B cell (primary cell): ENCODE measurements around the gene KIF14. TPM values are rescaled to one million over a fixed set of nuclear protein-coding genes. Genes with fewer than 3 reads are reported as not detected.

Source experiments
- ATAC-seq: fragments of 200-7000 bp; cut with Tn5 transposase; one replicate; pipeline ENCODE4 v1.10.0; 2021; ENCODE audit warnings: low read depth, mild to moderate bottlenecking, moderate number of reproducible peaks, moderate library complexity
- CTCF ChIA-PET: fragments of 350-600 bp; sonication (Branson Sonifier 250); formaldehyde crosslinking; loops from one replicate; lab custom pipeline; 2021; ENCODE audit warnings: antibody characterized with exemption, inconsistent platforms; lab: Charles Lee
- POLR2A ChIA-PET: fragments of 350-600 bp; sonication (Branson Sonifier 250); formaldehyde crosslinking; loops from one replicate; lab custom pipeline; 2021; ENCODE audit warnings: antibody characterized with exemption; lab: Charles Lee
- DNase-seq: peaks from one replicate; pipeline ENCODE4 v3.0.0; 2013
- H2AFZ ChIP-seq: 2 replicates; pipeline ENCODE4 v1.6.1; 2012; ENCODE audit warnings: mild to moderate bottlenecking, low read depth, low read length; ENCODE audit not compliant: insufficient read depth, poor library complexity, severe bottlenecking
- H3K27ac ChIP-seq, 2 donors: 1 replicate in 1 of 2; 2 replicates in 1 of 2; pipeline ENCODE4 v1.5.1; 2012 to 2013; ENCODE audit warnings: low read length in 2 of 2, mild to moderate bottlenecking in 2 of 2, moderate library complexity in 1 of 2
- H3K27me3 ChIP-seq, 4 experiments: fragments of 200-600 bp in 1 of 4; sonication (generic) in 1 of 4; replicated peaks in 1 of 4; 1 replicate in 2 of 4; 2 replicates in 2 of 4; pipeline versions ENCODE4 v1.6.1 to v1.7.0; 2013 to 2016; ENCODE audit warnings: low read length in 3 of 4, mild to moderate bottlenecking in 2 of 4, mixed read lengths in 1 of 4, moderate library complexity in 1 of 4; ENCODE audit not compliant: insufficient read depth in 4 of 4, control insufficient read depth in 3 of 4; ENCODE audit errors: control extremely low read depth in 1 of 4
- H3K36me3 ChIP-seq, 2 experiments: replicated peaks in 1 of 2; 1 replicate in 1 of 2; 2 replicates in 1 of 2; pipeline versions ENCODE4 v1.6.1 to v1.7.1; 2013; ENCODE audit warnings: low read length in 1 of 2; ENCODE audit not compliant: insufficient read depth in 2 of 2, control insufficient read depth in 1 of 2; ENCODE audit errors: control extremely low read depth in 1 of 2, extremely low read depth in 1 of 2
- H3K4me1 ChIP-seq, 2 donors: fragments of 200-600 bp in 1 of 2; sonication (generic) in 1 of 2; 1 replicate in 1 of 2; 2 replicates in 1 of 2; pipeline versions ENCODE4 v1.5.1 to v1.6.1; 2013 to 2017; ENCODE audit warnings: low read length in 2 of 2; ENCODE audit not compliant: control insufficient read depth in 2 of 2, insufficient read depth in 2 of 2
- H3K4me2 ChIP-seq: replicated peaks from 2 replicates; pipeline ENCODE3; 2012; ENCODE audit warnings: mild to moderate bottlenecking, low read depth, low read length; ENCODE audit not compliant: poor library complexity, severe bottlenecking
- H3K4me3 ChIP-seq, 5 experiments: fragments of 200-600 bp in 1 of 5; sonication (generic) in 1 of 5; 1 replicate in 3 of 5; 2 replicates in 2 of 5; pipeline versions ENCODE4 v1.5.1 to v1.7.0; 2011 to 2016; ENCODE audit warnings: low read length in 4 of 5, mild to moderate bottlenecking in 4 of 5, low read depth in 2 of 5, control low read depth in 1 of 5, moderate library complexity in 1 of 5; ENCODE audit not compliant: insufficient read depth in 1 of 5; ENCODE audit errors: control extremely low read depth in 1 of 5, extremely low read depth in 1 of 5
- H3K79me2 ChIP-seq: fragments of 200-600 bp; sonication (generic); one replicate; pipeline ENCODE4 v1.6.0; 2016; ENCODE audit warnings: low read length; ENCODE audit not compliant: control insufficient read depth, insufficient read depth
- H3K9ac ChIP-seq: fragments of 200-600 bp; sonication (generic); 2 replicates; pipeline ENCODE4 v1.6.1; 2017; ENCODE audit warnings: mild to moderate bottlenecking, low read length, moderate library complexity
- H3K9me3 ChIP-seq, 3 donors: one replicate each; pipeline versions ENCODE4 v1.6.1 to v1.7.1; 2013; ENCODE audit warnings: low read length in 2 of 3; ENCODE audit not compliant: control insufficient read depth in 2 of 3, insufficient read depth in 1 of 3; ENCODE audit errors: control extremely low read depth in 1 of 3
- H4K20me1 ChIP-seq: 2 replicates; pipeline ENCODE4 v1.6.0; 2012; ENCODE audit warnings: mild to moderate bottlenecking, low read length; ENCODE audit not compliant: insufficient read depth, control insufficient read depth, poor library complexity, severe bottlenecking
- H3K27ac Mint-ChIP-seq: one replicate; pipeline ENCODE4 v1.8.0; 2021; ENCODE audit warnings: mixed read lengths
- H3K27me3 Mint-ChIP-seq: one replicate; pipeline ENCODE4 v1.8.0; 2021; ENCODE audit warnings: mixed read lengths
- H3K4me1 Mint-ChIP-seq: one replicate; pipeline ENCODE4 v1.8.0; 2021; ENCODE audit warnings: mixed read lengths
- H3K4me3 Mint-ChIP-seq: one replicate; pipeline ENCODE4 v1.8.0; 2021; ENCODE audit warnings: mixed read lengths
- H3K9me3 Mint-ChIP-seq: one replicate; pipeline ENCODE4 v1.8.0; 2022; ENCODE audit warnings: mixed read lengths; ENCODE audit not compliant: insufficient read depth
- CTCF ChIP-seq: fragments of 200-600 bp; IDR thresholded peaks from one replicate; pipeline ENCODE4 v1.8.0; 2022; ENCODE audit warnings: antibody characterized with exemption, mild to moderate bottlenecking
- EZH2 ChIP-seq: IDR thresholded peaks from 2 replicates; pipeline ENCODE4 v1.6.1; 2012; ENCODE audit warnings: borderline replicate concordance, low read depth, mild to moderate bottlenecking, moderate library complexity, low read length; ENCODE audit not compliant: insufficient read depth, poor library complexity, severe bottlenecking
- WGBS: methylation state at CpG from one replicate; pipeline ENCODE4 v1.1.5; 2013; ENCODE audit warnings: missing lambda C conversion rate; ENCODE audit not compliant: insufficient coverage; 5-methylcytosine and 5-hydroxymethylcytosine counted together
- intact Hi-C: fragments of 100-400 bp; cut with micrococcal nuclease; formaldehyde crosslinking; loops from one replicate; pipeline ENCODE4 v1.10.0; 2022
- polyA plus RNA-seq: library from polyadenylated mRNA; depleted of rRNA; stranded (reverse); fragments of >200 nt; gene quantifications from 2 replicates; pipeline ENCODE4 v1.2.3, GENCODE V29; 2012
- total RNA-seq, 2 donors: library from RNA; stranded (reverse); fragments of 120-200 nt in 1 of 2; gene quantifications; 1 replicate in 1 of 2; 2 replicates in 1 of 2; pipeline versions ENCODE4 v1.2.3 to v1.2.4, GENCODE V29; 2013 to 2022

Gene KIF14
- total and polyA plus RNA-seq, 2 donors (not counting 1 experiment from before 2014, with no cell fraction given), result 0.01 to 0.15 TPM

- POLR2A ChIA-PET, result no interaction called here
- Histone ChIP-seq H3K27ac (no peak overlapping the region), H4K20me1 (no peaks in the 10 kb centered on the region), H3K9me3 (no peaks in the 10 kb centered on the region), H3K27me3 (no peaks in the 10 kb centered on the region), H3K36me3 (peaks cover 0 to 10% of the 10 kb centered on the region in 2 experiments), H3K4me2 (no peak overlapping the region), H3K4me1 (no peaks in the 10 kb centered on the region), H2AFZ (no peak overlapping the region), H3K9ac (no peak overlapping the region), H3K4me3 (no peak overlapping the region), H3K79me2 (no peaks in the 10 kb centered on the region)
- ATAC-seq (no peak), DNase-seq (no peak)
- CTCF ChIA-PET, result no interaction called here
- H3K9me3 Mint-ChIP-seq, result no peaks in the 10 kb centered on the region
- 100% methylated on average over 2 of the region's 5 CpGs for WGBS
- TF ChIP-seq EZH2 (no peak), CTCF (no peak)
- intact Hi-C loops, result no loop called here
- H3K27me3 Mint-ChIP-seq, result no peaks in the 10 kb centered on the region
- H3K4me1 Mint-ChIP-seq, result peaks cover 3% of the 10 kb centered on the region
- H3K4me3 Mint-ChIP-seq, result no peak overlapping the region
- H3K27ac Mint-ChIP-seq, result no peak overlapping the region
These were observed 20.4 kb upstream of the KIF14 start for GRCh38 chr1:200640963-200641401.

- Histone ChIP-seq H3K27me3 (no peaks in the 10 kb centered on the region), H3K4me3 (no peak overlapping the region), H3K79me2 (no peaks in the 10 kb centered on the region), H3K9me3 (no peaks in the 10 kb centered on the region), H2AFZ (no peak overlapping the region), H4K20me1 (no peaks in the 10 kb centered on the region), H3K36me3 (peaks cover 0 to 10% of the 10 kb centered on the region in 2 experiments), H3K4me1 (no peaks in the 10 kb centered on the region), H3K27ac (no peak overlapping the region), H3K4me2 (no peak overlapping the region), H3K9ac (no peak overlapping the region)
- intact Hi-C loops, result no loop called here
- Mint-ChIP-seq H3K9me3 (no peaks in the 10 kb centered on the region), H3K4me1 (peaks cover 3% of the 10 kb centered on the region), H3K27ac (no peak overlapping the region), H3K4me3 (no peak overlapping the region), H3K27me3 (no peaks in the 10 kb centered on the region)
- no peak for TF ChIP-seq EZH2
- TF ChIP-seq CTCF, result no peak
- DNase-seq (no peak), ATAC-seq (no peak)
- no CpG with 5 or more reads among the region's 4 CpGs for WGBS
- CTCF ChIA-PET, result no interaction called here
- POLR2A ChIA-PET, result no interaction called here
These were observed 19.9 kb upstream of the KIF14 start for GRCh38 chr1:200640373-200640962.
